Astrocyte of the spinal cord (primary cell): Measurements from ENCODE around the gene DEGS2.

ENCODE experiments used
- DNase-seq: peaks from one replicate; pipeline ENCODE4 v3.0.0; 2011; ENCODE audit warnings: low read depth, low spot score
- H3K4me3 ChIP-seq: 2 replicates; pipeline ENCODE4 v1.5.1; 2011; ENCODE audit warnings: low read depth, mild to moderate bottlenecking, low read length, moderate library complexity
- in situ Hi-C: cut with HindIII; loops from 2 replicates; pipeline ENCODE4 v1.10.0; 2017; ENCODE audit warnings: low sequenced_read_pairs
- TF ChIP-seq, protein P1 (sequence below): IDR thresholded peaks from 2 replicates; pipeline ENCODE4 v1.5.1; 2012; ENCODE audit warnings: low read depth, mild to moderate bottlenecking, low read length, inconsistent platforms

Gene DEGS2

DNA sequence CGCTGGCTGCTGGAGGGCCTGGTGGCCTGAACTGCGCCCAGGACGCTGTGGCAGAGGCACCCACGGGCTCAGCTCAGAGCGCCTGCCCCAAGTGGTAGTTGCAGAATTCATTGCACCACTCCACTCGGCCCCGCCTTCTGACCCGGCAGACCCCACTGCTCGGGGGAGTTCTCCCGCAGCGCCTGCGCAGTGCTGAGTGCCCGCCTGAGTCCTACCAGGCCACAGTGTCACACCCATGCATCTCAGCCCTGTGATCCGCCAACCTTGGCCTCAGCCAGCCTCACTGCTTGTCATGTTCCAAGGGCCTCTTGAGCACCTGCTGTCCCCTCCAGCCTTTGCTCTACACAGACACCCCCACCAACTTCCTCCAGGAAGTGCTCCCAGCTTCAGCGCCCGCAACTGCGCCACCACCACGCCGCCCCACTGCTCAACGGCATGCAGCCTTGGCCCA, 12.2 kb downstream of the DEGS2 start:
- no peak for DNase-seq
- in situ Hi-C loops: no loop called here
- TF ChIP-seq, protein P1, sequence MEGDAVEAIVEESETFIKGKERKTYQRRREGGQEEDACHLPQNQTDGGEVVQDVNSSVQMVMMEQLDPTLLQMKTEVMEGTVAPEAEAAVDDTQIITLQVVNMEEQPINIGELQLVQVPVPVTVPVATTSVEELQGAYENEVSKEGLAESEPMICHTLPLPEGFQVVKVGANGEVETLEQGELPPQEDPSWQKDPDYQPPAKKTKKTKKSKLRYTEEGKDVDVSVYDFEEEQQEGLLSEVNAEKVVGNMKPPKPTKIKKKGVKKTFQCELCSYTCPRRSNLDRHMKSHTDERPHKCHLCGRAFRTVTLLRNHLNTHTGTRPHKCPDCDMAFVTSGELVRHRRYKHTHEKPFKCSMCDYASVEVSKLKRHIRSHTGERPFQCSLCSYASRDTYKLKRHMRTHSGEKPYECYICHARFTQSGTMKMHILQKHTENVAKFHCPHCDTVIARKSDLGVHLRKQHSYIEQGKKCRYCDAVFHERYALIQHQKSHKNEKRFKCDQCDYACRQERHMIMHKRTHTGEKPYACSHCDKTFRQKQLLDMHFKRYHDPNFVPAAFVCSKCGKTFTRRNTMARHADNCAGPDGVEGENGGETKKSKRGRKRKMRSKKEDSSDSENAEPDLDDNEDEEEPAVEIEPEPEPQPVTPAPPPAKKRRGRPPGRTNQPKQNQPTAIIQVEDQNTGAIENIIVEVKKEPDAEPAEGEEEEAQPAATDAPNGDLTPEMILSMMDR: no peak
- no peak overlapping the region for H3K4me3 ChIP-seq

- H3K4me3 ChIP-seq: no peak overlapping the region
- in situ Hi-C loops: no loop called here
- no peak for DNase-seq
- TF ChIP-seq, protein P1: no peak
Observed at GRCh38 chr14:100146531-100147091, 12.8 kb downstream of the DEGS2 start.

- in situ Hi-C loops: no loop called here
- DNase-seq: no peak
- TF ChIP-seq, protein P1: no peak
Observed at GRCh38 chr14:100145682-100146464, 13.6 kb downstream of the DEGS2 start.

GRCh38 chr14:100144996-100145646, 14.3 kb downstream of the DEGS2 start:
- TF ChIP-seq, protein P1: no peak
- in situ Hi-C loops: no loop called here

More at GRCh38 chr14:100145682-100146464, 13.6 kb downstream of the DEGS2 start:
- H3K4me3 ChIP-seq: no peak overlapping the region

GRCh38 chr14:100144645-100144995, 14.8 kb downstream of the DEGS2 start:
- TF ChIP-seq, protein P1: no peak
- H3K4me3 ChIP-seq: no peak overlapping the region
- no peak for DNase-seq
- in situ Hi-C loops: no loop called here

More at GRCh38 chr14:100144996-100145646, 14.3 kb downstream of the DEGS2 start:
- no peak overlapping the region for H3K4me3 ChIP-seq
- DNase-seq: no peak

DNA sequence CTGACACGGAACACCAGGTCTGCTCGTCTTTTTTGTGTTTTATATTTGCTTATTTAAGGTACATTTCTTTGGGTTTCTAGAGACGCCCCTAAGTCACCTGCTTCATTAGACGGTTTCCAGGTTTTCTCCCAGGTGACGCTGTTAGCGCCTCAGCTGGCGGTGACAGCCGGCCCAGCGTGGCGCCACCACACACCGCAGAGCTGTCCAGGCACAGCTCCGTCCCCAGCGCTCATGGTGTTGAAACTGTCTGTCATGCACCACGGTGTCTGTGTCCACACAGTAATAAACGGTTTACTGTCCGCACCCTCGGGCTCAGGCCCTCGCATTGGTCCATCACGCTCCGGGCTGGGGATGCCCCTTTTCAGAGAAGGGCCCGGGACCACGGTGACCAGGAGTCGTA, 15.5 kb downstream of the DEGS2 start:
- in situ Hi-C loops: no loop called here
- no peak for DNase-seq
- TF ChIP-seq, protein P1: no peak
- H3K4me3 ChIP-seq: no peak overlapping the region
